Right lung (tissue), 5 donors: ENCODE measurements around the gene TFPI2. TPM values are rescaled to one million over a fixed set of nuclear protein-coding genes. Genes with fewer than 3 reads are reported as not detected.

Source experiments
- DNase-seq, 2 donors: peaks; one replicate each; pipeline ENCODE4 v3.0.0-alpha.2; 2013
- polyA plus RNA-seq, 5 donors: library from polyadenylated mRNA; unstranded; fragments of 120-200 nt; gene quantifications; one replicate each; pipeline versions ENCODE4 v1.2.1 to v1.2.3, GENCODE V29; 2013; ENCODE audit warnings: inconsistent platforms in 1 of 5, low replicate concordance in 1 of 5; ENCODE audit not compliant: insufficient read length in 5 of 5, insufficient read depth in 1 of 5

TFPI2 gene
- polyA plus RNA-seq, 5 donors = 6.1 to 18.0 (median 10.4) TPM

DNA sequence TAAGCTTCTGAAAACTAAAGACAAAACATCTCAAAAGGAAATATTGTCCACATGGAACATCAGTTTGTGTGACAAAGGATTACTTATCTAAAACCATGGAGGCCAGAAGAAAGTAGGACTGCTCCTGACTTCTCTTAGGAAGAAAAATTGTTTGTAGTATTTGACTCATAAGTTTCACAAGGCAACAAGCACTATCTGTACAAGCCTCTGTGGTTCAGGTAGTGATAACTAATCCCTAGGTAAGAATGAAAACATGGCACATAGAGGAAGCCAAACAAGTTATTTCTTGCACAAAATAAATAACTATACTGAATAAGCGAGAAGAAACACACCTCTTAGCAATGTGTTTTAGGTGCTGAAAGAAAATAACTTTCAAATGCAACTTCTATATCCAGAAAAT, 30.3 kb downstream of the TFPI2 start:
- DNase-seq = no peak

DNA sequence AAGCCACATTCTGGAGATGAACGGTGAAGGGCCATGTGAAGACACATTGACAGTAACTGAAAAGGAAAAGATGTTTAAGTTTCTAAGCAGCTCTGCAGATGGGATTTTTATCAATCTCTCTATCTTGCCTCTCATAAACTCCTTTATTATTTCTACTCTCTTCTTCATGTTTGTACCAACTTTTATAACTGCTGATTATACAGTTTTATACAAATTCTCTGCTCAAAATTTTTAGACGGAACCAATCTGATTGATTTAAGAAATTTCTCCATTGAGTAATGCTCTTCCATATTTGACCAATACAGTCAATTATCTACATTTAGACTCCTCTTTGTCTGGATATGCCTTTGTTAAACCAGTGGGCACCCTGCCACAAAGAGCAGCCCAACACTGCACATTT, 31.7 kb downstream of the TFPI2 start:
- no peak for DNase-seq

DNA sequence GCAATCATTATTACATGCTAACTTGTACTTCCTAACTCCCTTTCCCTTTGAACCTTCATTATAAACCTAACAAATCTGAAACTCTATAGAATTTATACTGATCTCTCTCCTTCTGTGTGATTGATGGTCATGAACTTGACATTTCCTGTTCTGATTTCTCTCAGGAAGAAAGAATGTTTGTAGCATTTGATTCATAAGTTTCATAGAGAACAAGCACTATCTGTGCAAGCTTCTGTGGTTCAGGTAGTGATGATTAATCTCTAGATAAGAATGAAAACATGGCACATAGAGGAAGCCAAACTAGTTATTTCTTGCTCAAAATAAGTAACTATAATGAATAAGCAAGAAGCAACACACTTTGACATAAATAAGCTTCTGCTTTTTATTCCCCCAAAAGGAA, 34.2 kb downstream of the TFPI2 start:
- DNase-seq = no peak

DNA sequence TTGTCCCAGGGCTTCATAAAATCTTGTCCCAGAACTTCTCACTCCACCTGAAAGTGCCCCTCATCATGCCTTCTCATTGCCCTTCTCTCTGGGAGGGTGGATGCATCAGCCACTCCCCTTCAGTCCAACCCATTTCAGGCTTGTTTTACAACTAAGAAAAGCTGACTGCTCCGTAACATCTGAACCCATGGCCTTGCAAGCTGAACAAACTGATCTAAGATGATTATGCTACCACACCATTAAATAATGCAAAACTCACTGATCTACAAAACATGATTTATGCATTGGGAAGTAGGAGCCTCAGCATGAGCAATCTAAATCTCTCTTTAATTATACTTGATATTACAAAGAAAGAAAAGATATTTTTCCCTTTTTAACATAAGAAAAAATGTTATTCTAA, 34.8 kb downstream of the TFPI2 start:
- DNase-seq = no peak

DNA sequence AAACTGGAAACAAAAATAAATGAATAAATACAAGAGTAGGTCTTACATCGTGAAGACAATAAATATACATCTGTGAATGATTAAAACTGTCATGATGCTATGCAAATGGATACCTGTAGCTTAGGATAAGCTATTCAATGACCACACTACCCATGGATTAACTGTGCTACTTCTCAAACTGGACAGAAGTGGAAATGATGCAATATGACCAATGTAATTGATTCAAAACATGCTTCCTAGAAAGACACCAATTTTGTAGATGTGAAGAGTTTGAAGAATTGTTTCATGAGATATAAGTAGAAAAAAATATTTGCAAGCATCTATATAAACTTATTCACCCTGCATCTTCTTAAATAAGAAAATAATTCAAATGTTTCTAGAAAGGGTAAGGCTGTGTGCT, 36.1 kb downstream of the TFPI2 start:
- DNase-seq = no peak

DNA sequence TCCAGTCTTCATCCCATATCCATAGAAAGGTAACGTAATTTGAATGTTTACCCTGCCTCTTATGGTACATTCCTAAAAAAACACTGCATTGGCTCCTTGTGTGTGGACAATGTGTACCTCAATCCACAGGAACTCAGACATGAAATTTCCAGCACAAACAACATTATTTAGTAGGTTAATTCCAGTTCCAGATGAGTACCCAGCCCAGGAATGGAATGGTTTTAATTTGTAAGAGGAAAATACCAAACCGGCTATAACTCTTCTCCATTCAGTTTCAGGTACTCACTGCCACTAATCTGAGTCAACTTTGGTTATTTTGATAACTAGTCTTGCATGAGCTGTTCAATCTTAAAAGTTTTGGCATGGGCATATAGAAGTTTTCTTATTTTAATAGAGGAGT, 39.0 kb downstream of the TFPI2 start:
- DNase-seq = no peak

DNA sequence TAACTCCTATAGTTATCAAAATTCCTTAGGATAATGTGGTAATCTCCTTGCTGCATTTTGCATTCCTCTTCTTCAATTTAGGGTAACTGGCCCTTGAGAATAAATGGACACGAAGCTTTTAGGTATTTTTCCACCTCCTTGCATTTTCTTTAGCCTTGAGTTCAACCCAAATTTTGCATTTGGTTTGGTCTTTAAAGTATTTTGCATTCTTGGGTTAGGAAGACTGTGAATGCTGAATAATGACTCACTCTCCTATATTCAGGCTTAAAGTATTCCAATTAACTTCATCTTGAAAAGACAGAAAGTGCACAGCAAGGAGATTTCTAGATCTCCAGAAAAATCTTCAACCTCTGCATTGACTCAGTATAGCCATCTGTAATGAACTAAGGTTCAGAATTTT, 47.3 kb downstream of the TFPI2 start:
- DNase-seq = no peak

DNA sequence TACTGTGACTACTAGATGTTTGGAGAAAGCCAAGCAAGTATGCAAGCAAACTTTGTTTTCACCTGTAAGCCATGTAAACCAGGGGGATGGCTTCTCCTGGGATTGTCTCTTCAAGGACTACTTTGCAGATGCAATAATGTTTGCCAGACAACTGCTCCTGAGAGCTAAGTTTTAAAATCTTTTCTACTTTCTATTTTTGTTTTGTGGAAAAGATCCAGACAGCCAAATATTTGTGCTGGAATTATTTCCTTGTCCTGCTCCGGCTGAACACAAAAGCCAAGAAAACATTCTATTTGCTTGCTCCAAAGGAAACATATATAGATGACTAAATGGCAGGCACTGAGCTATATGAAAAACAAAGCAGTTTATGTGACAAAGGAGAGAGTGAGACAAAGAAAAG, 51.6 kb downstream of the TFPI2 start:
- DNase-seq = no peak

DNA sequence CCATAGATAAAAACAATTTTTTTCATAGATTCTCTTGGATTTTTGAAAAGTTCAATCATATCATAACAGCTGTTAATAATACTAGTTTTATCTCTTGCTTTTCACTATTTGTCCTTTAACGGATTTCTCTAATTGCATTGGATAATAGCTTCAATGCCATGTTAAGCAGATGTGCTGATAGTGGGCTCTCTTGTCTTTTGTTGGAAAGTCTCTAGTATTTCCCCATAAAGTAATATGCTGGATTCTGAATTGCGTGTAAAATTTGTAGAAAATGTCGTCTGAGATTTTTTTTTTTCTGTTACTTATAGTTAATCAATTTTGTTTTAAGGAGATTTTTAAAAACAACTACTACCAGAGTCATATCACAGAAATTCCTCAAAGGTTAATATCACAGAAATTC, 53.3 kb downstream of the TFPI2 start:
- DNase-seq = no peak

DNA sequence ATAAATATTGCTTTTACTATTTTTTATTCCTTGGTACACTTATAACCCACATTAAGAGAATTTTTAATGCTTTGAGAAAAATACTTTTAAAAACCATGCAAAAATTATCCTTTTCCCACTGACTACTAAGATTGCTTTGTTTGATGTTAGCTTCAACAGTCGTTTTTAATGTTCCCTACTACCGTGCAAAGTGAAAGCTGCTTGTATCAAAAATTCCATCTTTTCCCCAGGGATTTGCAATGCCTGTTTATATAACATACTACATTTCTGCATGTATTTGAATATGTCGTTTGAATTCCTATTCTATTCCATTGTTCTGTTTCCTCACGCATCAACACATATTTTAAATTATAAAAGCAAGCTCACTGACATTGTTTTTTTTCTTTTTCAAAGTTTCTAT, 54.4 kb downstream of the TFPI2 start:
- DNase-seq = no peak

DNA sequence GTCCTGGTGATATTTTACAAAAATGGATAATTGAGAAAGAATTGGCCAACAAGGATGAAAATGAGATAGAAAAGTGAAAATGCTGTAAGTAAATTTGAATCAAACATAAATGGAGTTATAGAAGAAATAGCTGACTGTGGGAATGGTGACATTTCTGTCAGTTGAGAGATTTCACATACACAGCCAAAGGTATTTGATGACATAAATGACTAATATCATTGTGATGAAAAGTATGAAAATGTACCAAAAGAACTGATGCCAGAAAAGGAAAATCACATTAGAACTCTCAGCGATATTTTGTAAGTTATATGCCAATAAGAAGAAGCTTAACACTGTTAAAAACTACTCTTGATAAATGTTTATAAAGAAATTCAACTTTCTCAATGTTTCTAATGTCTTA, 54.9 kb downstream of the TFPI2 start:
- DNase-seq = no peak

Other genes with a start within 250 kb of the TFPI2 start
- under 1 TPM in 1 of 5 donors, not detected in 4; 0.08 TPM for gene GNGT1, start 15.8 kb upstream of the TFPI2 start, polyA plus RNA-seq
- gene GNG11, start 31.0 kb upstream of the TFPI2 start, polyA plus RNA-seq = 10 to 100 TPM; 40.2 to 60.7 (median 49.7) TPM
- 10 to 100 TPM; 38.6 to 48.7 (median 47.9) TPM for gene BET1, start 113.6 kb upstream of the TFPI2 start, polyA plus RNA-seq